Endothelial cell (in vitro differentiated cells): ENCODE measurements around the gene TIMM10. TPM values are rescaled to one million over a fixed set of nuclear protein-coding genes. Genes with fewer than 3 reads are reported as not detected.
A peak's percentile ranks its signal among the peaks of the same experiment; 100 is the strongest.

ENCODE experiments used
- DNase-seq: peaks from one replicate; pipeline ENCODE4 v3.0.0; 2021; ENCODE audit warnings: low spot score
- H3K27ac Mint-ChIP-seq: one replicate; pipeline ENCODE4 v1.8.0; 2021; ENCODE audit warnings: mixed read lengths, inconsistent platforms; ENCODE audit not compliant: unreplicated experiment
- H3K27me3 Mint-ChIP-seq: one replicate; pipeline ENCODE4 v1.8.0; 2021; ENCODE audit warnings: mild to moderate bottlenecking, moderate library complexity, mixed read lengths, inconsistent platforms; ENCODE audit not compliant: unreplicated experiment
- H3K36me3 Mint-ChIP-seq: one replicate; pipeline ENCODE4 v1.8.0; 2021; ENCODE audit warnings: mild to moderate bottlenecking, low read depth, mixed read lengths, inconsistent platforms; ENCODE audit not compliant: unreplicated experiment
- H3K4me1 Mint-ChIP-seq: one replicate; pipeline ENCODE4 v1.8.0; 2021; ENCODE audit warnings: mild to moderate bottlenecking, mixed read lengths, inconsistent platforms; ENCODE audit not compliant: unreplicated experiment
- H3K4me3 Mint-ChIP-seq: one replicate; pipeline ENCODE4 v1.8.0; 2021; ENCODE audit warnings: mild to moderate bottlenecking, mixed read lengths, inconsistent platforms; ENCODE audit not compliant: unreplicated experiment
- H3K9me3 Mint-ChIP-seq: one replicate; pipeline ENCODE4 v1.8.0; 2021; ENCODE audit warnings: mixed read lengths, inconsistent platforms; ENCODE audit not compliant: unreplicated experiment
- total RNA-seq: library from RNA; stranded (reverse); fragmentation: NEBNext Ultra II Directional; extraction: Animal tissue kit (Norgen Biotek cat#: 25700); gene quantifications from one replicate; pipeline ENCODE4 v1.2.1, GENCODE V29; 2021; ENCODE audit not compliant: unreplicated experiment
- TF ChIP-seq, protein P1 (sequence below): fragments of 200-600 bp; sonication (generic); IDR thresholded peaks from one replicate; pipeline ENCODE4 v1.5.0; 2021; ENCODE audit warnings: antibody characterized with exemption; ENCODE audit not compliant: unreplicated experiment

The TIMM10 gene
- total RNA-seq, 1 donor from 2014 or later, result 60.2 TPM

DNA sequence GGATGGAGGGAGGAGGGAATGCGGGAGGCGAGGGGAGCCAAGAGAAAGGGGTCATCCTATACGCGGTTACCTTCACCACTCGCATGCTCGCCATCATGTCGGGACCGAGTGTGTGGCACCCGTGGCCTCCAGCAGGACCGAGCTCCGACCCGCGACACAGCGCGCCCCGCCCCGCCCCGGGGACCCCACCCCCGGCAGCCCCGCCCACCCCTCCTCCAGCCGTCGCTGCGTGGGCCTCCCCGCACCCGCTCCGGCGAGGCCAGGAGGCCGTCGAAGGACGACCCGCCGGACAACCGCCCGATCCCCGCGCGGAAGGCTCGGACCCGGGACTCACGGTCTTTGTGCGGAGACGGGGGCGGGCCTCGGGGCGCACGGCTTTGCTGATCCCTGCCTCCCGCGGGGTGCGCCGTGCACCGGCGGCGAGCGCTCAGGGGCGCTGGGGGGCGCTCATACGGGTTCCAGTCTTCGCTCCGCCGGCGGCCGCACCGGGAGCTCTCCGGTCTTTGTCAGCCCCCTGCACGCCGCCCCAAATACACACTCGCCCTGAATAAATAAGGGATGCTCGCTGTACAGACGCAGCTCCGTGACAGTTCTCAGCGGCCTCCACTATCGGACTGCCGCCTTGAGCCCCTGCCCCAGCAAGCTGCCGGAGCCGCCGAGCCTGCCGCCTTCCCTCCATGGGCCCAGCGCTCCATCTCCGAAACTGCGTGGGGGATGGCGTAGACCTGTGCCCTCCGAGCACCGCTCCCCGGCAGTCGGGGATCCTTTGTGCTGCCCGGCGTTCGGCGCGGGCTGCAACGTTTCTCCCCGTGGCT lies 37.2 kb upstream of the TIMM10 start, which contains the start of gene UBE2L6:
TSS of gene UBE2L6 (minus strand) at position 158 of the 815 bp plus-strand sequence. CDS start at position 97, 61 bp downstream.
- Mint-ChIP-seq H3K4me1 (peaks cover 38% of the 10 kb centered on the region), H3K9me3 (no peaks in the 10 kb centered on the region), H3K36me3 (no peaks in the 10 kb centered on the region), H3K27ac (peak within 1 kb of the TSS; percentile 67), H3K27me3 (peaks cover 6% of the 10 kb centered on the region), H3K4me3 (peak within 1 kb of the TSS; percentile 94)
- DNase-seq, result peak; percentile 91
- TF ChIP-seq, protein P1, sequence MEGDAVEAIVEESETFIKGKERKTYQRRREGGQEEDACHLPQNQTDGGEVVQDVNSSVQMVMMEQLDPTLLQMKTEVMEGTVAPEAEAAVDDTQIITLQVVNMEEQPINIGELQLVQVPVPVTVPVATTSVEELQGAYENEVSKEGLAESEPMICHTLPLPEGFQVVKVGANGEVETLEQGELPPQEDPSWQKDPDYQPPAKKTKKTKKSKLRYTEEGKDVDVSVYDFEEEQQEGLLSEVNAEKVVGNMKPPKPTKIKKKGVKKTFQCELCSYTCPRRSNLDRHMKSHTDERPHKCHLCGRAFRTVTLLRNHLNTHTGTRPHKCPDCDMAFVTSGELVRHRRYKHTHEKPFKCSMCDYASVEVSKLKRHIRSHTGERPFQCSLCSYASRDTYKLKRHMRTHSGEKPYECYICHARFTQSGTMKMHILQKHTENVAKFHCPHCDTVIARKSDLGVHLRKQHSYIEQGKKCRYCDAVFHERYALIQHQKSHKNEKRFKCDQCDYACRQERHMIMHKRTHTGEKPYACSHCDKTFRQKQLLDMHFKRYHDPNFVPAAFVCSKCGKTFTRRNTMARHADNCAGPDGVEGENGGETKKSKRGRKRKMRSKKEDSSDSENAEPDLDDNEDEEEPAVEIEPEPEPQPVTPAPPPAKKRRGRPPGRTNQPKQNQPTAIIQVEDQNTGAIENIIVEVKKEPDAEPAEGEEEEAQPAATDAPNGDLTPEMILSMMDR, result no peak

DNA sequence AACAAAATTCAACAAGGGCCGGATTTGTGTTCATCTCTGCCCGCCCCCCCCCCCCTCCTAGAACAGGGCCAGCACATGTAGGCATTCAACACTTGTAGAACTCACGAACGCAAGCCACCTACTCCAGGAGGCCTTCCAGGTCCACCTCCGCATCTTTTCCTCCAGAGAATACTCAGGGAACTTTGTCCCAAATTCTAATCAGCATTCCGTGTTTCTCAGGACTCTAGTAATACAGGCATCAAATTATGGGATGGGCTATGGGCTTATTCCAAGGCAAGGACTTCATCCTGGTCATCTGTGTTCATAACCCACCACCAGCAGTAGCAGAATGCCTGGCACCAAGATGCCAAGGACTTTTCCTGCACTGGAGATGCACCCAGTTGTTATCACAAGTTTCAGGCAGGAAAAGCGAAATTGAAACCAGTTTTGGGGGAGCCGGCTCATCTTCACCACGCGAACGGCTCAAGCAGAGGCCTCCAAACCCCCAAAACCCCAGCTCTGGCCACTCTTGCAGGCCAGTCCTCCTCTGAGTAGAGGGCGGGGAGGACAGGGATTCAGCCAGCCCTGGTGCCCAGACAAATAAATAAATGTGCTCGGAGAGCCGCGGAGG lies 36.5 kb upstream of the TIMM10 start:
- DNase-seq, result no peak
- Mint-ChIP-seq H3K27ac (no peak overlapping the region), H3K4me1 (peaks cover 36% of the 10 kb centered on the region)

DNA sequence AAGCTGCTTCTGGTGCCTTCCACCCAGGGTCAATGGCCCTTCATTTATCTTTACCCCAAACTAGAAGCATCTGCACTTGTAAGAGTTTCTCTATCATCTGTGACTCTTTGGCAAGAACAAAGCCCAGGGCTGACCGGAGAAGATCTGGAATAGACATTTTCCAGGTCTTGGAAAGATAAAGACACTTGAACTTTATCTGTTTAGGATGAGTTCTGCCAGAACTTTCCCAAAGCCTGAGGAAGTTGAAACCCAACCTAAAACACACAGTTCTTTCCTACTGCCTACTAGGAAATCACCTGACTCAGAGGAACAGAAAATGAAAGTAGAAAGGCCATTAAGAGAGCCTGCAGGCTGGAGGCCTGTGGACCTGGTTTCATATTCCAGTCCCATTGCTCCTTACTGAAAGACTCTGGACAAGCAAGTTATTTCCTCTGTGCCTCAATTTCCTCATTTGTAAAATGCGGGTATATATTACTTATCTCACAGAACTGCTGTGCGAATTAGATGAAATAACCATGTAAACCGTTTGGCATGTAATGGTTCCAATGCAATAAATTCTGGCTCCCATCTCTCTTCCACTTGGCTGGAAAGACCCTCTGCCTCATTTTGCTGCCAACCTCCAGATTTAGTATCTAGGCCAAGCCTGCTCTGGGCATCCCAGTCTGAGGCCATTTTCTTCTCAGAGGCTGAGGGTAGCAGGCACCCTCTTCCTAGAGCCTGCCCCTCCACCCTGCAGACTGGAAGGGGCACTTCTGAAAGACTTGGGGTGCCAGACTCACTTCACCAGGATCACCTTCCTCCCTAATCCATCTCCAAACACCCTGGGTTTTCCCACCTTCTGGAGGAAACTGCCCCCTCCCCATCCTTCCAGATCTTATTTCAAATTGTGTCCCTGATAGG lies 35.7 kb upstream of the TIMM10 start:
- TF ChIP-seq, protein P1, result no peak
- peaks cover 6% of the 10 kb centered on the region for H3K27me3 Mint-ChIP-seq
- H3K4me3 Mint-ChIP-seq, result peak overlapping the region; percentile 90
- peaks cover 30% of the 10 kb centered on the region for H3K4me1 Mint-ChIP-seq
- no peak for DNase-seq
- H3K27ac Mint-ChIP-seq, result peak overlapping the region; percentile 48
- H3K36me3 Mint-ChIP-seq, result peaks cover 1% of the 10 kb centered on the region
- H3K9me3 Mint-ChIP-seq, result no peaks in the 10 kb centered on the region

More for the DNA sequence above, 36.5 kb upstream of the TIMM10 start:
- TF ChIP-seq, protein P1, result no peak
- H3K4me3 Mint-ChIP-seq, result peak overlapping the region; percentile 90
- no peaks in the 10 kb centered on the region for H3K9me3 Mint-ChIP-seq
- H3K36me3 Mint-ChIP-seq, result no peaks in the 10 kb centered on the region
- H3K27me3 Mint-ChIP-seq, result peaks cover 6% of the 10 kb centered on the region

DNA sequence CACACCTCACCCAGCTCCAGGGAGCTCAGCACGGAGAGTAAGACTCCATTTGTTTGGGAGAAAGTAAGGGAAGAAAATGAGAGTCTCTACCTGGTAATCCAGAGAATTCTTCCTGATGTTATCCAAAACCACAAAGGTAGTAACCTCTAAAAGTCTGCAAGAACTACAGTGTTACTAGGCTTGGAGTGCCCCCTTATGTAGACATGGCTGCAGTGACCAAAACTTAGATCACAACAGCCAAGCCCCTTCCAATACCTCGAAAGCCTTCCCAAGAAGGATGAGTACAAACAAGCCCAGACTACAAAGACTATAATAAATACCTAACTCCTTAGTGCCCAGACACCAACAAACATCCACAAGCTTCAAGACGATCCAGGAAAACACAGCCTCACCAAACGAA lies 32.0 kb upstream of the TIMM10 start:
- H3K4me3 Mint-ChIP-seq, result no peak overlapping the region
- DNase-seq, result no peak
- H3K4me1 Mint-ChIP-seq, result peaks cover 16% of the 10 kb centered on the region
- TF ChIP-seq, protein P1, result no peak
- H3K36me3 Mint-ChIP-seq, result peaks cover 9% of the 10 kb centered on the region
- H3K9me3 Mint-ChIP-seq, result no peaks in the 10 kb centered on the region
- peaks cover 3% of the 10 kb centered on the region for H3K27me3 Mint-ChIP-seq
- no peak overlapping the region for H3K27ac Mint-ChIP-seq
